NCI-H1417 treated with DMSO at 0.1 percent for 48 hours (cell line): ENCODE results near the gene PTPRF.

Experiments
- DNase-seq: peaks from one replicate; lab custom pipeline; 2025; lab: John Stamatoyannopoulos, UW

The PTPRF gene

DNA sequence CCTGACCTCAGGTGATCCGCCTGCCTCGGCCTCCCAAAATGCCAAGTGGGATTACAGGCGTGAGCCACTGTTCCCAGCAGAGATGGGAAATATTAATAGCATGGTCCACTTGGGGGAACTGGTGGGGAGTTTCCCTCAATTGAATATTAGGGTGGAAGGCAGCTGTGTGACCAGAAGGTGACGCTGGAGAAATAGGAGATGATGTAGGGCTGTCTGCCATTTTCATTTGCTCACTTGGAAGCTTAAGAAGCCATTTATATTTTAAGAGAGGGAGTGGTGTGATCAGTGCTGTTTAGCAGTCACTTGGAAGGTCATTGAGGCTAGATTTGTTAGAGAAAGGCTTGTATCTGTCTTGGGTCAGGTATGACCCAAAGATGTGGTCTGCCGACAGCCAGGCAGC, 139.2 kb downstream of the PTPRF start:
- no peak for DNase-seq

DNA sequence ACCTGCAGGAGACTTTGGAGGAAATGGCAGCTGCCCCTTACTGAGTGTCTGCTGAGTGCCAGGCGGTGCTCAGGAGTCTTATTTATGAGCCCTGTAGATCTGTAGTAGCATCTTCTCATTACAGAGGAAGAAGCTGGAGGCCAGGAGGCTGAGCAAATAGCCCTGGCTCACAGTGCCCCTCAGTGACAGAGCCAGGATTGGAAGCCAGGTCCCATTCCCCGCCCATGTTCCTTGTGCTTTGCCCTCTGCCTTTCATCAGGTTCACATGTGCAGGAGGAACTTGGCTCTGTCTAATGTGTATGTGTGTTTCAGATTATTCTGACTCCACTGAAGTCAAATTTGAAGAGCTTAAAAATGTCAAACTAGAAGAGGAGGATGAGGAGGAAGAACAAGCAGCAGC, 140.5 kb downstream of the PTPRF start:
- no peak for DNase-seq

DNA sequence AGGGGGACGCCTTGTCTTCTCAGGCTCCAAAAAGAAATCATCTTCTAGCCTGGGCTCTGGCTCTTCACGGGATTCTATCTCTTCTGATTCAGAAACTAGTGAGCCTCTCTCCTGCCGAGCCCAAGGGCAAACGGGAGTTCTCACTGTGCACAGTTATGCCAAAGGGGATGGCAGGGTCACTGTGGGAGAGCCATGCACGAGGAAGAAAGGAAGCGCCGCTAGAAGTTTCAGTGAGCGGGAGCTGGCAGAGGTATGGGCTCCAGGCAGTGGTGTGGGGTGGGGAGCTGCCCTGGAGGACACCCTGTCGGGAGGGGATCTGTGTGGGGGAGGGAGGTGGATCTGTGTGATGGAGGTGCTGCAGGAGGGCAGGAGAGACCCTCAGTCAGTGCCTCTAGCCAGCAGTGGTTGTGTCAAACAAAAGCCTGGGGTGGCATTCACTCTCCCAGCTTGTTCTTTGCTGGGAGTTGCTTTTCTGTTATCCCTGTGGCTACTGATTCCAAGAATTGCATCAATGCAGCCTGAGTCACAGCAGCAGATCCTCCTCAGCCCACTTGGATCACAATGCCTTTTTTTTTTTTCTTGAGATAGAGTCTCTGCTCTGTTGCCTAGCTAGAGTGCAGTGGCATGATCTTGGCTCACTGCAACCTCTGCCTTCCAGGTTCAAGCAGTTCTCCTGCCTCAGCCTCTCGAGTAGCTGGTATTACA, 141.1 kb downstream of the PTPRF start:
- no peak for DNase-seq

DNA sequence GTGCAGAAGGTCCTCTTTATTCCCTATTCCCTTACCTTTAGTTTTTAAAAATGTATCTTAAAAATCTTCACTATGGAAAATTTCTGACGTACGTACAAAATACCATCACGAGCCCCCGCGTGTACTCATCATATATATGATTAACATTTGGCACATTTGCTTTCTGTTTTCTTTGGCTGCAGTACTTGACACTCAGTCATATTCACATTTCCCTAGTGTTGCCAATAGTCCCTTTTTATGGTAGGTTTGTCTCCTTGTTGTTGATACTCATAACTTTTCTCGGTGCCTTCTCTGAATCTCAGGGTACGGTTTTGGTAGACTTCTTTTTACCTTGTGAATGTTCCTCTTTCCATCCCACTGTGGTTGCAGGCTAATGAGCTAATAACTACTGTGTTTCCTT, 142.6 kb downstream of the PTPRF start:
- no peak for DNase-seq
